GM19324 (cell line): ENCODE data around the gene ZNF618.

ENCODE experiments used
- ATAC-seq: cut with Tn5 transposase; IDR thresholded peaks from one replicate; pipeline ENCODE4 v1.9.1; 2021; ENCODE audit warnings: mild to moderate bottlenecking, moderate library complexity; ENCODE audit not compliant: unreplicated experiment, low FRiP score

ZNF618 gene, protein sequence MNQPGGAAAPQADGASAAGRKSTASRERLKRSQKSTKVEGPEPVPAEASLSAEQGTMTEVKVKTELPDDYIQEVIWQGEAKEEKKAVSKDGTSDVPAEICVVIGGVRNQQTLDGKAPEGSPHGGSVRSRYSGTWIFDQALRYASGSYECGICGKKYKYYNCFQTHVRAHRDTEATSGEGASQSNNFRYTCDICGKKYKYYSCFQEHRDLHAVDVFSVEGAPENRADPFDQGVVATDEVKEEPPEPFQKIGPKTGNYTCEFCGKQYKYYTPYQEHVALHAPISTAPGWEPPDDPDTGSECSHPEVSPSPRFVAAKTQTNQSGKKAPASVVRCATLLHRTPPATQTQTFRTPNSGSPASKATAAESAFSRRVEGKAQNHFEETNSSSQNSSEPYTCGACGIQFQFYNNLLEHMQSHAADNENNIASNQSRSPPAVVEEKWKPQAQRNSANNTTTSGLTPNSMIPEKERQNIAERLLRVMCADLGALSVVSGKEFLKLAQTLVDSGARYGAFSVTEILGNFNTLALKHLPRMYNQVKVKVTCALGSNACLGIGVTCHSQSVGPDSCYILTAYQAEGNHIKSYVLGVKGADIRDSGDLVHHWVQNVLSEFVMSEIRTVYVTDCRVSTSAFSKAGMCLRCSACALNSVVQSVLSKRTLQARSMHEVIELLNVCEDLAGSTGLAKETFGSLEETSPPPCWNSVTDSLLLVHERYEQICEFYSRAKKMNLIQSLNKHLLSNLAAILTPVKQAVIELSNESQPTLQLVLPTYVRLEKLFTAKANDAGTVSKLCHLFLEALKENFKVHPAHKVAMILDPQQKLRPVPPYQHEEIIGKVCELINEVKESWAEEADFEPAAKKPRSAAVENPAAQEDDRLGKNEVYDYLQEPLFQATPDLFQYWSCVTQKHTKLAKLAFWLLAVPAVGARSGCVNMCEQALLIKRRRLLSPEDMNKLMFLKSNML

DNA sequence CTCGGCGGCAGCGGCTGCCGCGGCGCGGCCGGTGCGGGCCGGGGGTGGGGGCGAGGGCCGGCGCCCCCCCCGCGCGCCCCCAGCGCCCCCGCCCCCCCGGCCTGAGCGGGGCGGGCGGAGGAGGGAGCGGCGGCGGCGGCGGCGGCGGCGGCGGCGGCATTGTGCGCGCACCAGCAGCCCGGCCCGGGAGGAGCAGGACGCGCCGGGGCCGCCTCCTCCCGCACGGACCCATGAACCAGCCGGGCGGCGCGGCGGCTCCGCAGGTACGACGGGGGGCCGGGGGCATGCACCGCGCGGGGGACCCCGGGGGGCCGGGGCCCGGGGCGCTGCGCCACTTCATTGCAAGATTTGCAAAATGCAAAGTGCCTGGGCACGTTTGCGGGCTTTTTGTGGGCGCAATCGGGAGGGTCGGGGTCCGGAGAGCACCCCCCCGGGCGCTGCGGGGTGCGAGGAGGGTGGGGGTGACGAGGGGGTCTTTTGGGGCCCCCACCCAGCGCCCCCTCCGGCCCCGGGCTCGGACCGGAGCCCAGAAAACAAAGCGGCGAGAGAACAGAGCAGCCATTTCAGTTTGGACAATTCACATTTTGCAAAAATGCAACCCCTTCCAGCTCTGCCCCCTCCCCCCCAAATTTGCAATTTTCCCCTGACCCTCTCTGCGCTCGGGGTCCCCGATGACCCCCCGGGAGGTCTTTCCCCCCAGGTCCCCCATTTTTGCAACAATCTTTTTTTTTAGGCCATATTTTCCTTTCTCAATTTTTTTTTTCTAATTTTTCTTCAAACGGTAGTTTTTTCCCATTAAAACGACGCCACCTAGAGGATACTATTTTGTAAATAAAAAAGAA, at the start of gene ZNF618:
TSS of gene ZNF618 (plus strand) at position 159 of the 842 bp plus-strand sequence. CDS start at position 231, 72 bp downstream.
- no peak for ATAC-seq

DNA sequence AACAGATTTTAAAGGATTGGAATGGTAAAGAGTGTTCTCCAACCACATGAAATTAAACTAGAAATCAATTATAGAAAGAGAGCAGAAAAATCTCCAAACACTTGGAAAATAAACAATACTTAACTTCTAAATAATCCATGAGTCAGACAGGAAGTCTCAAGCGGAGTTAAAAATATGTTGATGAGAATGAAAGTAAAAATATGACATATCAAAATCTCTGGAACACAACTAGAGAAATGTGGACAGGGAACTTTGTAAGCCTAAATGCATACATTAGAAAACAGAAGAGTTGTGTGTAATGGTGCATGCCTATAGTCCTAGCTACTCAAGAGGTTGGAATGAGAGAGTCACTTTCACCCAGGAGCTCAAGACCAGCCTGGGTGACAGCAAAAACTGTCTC, 47.9 kb upstream of the ZNF618 start:
- ATAC-seq, result no peak

DNA sequence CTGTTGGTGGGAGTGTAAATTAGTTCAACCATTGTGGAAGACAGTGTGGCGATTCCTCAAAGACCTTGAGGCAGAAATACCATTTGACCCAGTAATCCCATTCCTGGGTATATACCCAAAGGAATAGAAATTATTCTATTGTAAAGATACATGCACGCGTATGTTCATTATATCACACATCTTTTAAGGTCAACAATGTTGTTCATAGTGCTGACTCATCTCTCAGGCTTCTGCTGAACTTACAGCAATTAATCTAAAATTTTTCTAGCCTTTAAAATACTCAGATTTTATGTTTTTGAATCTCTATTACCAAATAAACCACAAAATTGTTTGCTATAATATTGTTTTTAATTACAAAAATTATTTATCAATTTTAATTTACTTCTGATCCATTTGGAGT, 38.8 kb upstream of the ZNF618 start:
- ATAC-seq, result no peak

DNA sequence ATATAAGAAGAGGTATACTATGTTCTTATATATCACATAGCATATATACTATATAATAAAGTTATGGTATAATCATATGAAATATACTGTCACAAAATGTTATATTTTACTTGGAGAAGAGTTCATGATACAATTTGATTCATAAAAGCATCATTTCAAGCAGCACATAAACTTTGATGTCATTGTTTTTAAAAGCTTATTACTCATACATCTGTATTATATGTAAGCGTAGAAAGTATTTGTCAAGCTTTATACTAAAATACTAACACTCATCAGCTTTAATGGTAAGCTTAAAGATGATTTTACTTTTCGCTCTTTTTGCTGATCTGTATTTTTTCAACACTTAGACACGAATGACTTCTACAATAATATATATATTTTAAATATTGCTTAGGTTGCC, 34.0 kb upstream of the ZNF618 start:
- no peak for ATAC-seq

DNA sequence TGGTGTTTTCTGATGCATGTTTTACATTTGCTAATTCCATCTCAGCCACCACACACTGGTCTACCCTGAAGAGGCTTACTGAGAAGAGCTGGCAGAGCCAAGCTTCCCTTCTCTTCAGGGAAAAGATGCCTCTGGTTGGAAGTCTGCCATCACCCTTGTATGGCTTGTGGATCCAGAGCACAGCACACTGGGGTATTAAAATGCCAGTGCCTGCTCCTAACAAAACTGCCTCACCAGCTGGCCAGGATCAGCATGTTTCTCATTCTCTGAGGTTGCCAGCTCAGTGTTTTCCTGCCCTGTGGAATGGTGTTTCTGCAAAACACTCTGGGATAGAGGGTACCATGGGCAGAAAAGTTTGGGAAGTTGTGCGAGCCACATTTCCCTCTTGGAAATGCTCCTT, 31.6 kb upstream of the ZNF618 start:
- ATAC-seq, result no peak

DNA sequence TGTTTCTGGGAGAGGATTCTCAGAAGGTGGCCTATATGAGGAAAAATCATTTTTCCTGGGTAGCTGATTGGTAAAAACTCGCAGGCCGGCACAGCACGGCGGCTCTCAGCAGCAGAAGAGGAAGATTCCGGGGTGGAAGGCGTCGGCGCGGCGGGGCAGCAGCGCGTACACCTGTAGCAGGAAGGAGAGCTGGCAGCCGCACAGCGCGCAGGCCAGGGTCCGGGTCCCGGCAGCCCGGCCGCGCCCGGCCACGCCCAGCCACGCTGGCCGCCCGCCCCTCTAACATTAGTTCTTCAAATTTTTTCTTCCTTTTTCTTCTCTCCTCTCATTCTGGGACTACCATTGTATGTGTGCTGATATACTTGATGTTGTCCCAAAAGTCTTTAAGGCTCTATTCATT, 24.8 kb upstream of the ZNF618 start:
- ATAC-seq, result no peak

DNA sequence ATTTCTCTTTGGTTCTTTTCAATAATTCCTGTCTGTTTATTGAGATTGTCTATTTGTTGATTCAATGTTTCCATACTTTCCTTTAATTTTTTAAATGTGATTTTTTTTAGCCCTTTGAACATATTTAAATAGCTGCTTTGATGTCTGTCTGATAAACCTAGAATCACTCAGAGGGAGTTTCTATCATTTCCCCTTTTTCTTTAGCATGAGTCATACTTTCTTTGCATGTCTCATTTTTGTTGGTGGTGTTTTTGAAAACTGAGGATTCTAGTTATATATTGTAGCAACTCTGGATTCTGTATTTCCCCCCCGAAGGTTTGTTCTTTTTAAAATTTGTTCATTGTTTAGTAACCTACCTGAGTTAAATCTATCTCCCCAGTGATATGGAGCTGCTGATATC, 24.2 kb upstream of the ZNF618 start:
- no peak for ATAC-seq

DNA sequence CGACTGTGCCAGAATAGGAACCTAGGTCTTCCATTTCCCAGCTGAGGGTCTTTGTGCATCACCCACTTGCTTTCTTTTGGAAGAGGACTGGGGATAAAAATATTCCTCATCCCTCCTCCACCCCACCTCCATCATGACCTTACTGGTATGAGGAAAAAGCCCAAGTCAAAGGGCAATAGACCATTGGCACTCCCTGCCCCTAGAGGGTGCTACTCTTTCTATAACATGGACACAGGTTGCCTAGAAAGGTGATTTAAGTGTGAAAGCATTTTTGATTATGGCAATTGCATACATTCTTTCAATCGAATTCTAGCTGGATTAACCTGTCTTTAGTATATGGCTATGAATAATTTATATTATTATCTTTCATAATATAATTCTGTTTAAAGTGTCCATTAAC, 22.8 kb upstream of the ZNF618 start:
- ATAC-seq, result no peak

DNA sequence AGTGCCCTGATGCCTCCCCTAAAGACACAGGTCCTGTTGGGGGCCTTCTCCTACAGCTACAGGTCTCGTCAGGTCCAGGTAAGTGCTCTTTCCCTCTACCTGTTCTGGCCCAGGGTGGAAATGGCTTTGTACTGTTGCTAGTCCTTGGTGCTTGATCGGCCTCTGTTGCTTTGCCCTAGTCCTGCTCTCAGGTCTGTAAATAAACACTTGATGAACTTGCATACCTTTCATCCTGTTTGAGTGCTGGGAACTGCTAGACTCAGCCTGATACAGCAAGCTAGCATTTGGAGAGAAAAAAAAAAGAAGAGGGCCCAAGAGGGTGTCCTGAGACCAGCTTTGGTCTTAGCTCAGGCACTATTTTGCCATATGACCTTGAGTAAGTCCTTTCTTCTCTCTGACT, 21.8 kb upstream of the ZNF618 start:
- no peak for ATAC-seq

DNA sequence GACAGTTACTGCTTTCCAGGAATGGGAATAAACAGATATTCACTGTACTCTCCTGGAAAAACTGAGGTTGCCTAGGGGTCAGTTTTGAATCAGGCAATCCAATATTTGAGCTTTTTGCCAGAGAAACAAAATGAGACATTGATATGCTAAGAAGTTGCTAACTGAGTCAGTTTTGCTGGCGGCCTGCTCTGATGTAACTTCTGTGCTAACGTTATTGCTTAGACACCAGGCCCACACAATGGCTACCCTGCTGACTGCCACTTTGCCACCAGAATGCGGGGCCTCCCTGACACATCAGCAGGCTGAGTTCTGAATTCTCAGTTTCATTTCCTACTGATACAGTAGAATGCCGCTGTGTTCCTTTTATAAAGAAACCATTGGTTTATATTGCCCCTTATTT, 18.2 kb upstream of the ZNF618 start:
- peak; percentile 78 for ATAC-seq

DNA sequence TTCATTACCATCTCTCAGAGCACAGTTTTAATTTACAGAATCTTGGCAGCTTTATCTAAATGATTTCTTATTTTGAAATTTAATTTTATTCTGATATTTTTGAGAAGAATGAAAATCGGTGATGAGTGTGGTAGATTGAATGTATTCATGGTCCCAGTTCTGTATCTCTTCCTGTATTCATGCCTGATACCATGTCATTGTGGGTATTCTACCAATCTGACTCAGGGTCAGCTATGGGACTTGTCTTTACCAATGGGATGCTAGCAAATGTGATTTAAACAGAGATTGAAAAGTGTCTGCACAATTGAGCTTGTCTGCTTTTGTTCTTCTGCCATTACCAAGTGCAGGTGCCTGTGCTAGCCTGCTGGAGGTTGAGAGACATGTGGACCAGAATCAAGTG, 17.8 kb upstream of the ZNF618 start:
- ATAC-seq, result no peak

DNA sequence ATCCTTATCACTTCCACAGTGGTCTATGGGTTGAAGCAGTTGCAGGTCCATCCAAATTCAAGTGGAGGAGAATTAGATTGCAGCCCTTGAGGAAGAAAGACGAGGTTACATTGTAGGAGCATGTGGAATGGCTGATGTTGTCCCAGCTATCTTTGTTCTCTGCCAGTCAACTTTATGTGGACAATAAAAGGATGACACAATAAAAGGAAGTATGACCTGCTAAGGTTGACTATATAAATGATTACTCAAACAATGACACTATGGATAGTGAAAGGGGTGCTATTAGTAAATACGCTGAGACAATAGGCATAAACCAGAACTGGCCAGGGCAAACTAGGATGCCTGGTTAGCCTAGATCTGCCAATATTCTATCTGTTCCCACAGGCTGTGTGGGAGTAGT, 12.8 kb upstream of the ZNF618 start:
- ATAC-seq, result no peak

DNA sequence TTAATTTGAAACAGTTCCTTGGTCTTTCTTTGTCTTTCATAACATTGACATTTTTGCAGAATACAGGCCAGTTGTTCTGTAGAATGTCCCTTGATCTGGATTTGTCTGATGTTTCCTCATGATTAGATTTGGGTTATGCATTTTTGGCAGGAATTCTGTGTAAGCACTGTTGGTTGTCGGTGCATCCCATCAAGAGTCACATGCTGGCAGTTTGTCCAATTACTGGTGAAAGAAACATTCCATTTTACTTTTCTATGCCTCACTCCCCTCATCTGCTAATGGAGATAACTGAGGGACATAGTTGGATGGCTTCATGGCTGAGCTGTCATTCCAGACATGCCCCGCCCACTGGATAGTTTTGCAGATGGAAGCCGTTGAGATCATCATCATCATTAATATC, 7.6 kb upstream of the ZNF618 start:
- no peak for ATAC-seq

DNA sequence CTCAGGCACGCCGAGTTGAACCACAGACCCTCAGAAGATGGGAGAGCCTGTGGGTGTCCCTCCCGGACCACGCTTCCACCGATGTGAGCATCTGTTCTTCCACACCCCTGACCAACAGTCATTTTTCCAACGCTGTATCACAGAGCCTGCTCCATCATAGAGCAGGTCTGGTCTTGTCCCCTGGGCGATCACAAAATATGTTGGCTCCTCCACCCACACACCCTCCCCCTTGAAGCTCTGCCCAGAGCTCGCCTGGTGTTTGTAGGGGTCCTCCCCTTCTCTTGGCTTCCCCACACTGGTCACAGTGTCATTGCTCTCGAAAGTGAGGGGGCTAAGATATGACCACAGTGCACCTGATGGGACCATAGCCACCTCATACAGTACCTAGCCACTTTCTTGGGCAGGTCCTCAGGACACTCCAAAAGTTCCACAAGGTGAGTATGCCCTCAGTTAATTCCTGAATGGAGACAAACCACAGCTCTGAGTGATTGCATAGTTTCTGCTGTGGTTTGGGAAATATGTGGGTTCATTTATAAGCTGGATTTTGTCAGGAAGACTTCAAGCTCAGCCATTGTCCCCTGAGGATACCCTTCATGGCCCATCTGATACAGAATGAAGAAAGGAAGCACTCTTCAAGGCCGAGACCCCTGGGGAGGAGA, 3.5 kb upstream of the ZNF618 start:
- no peak for ATAC-seq

DNA sequence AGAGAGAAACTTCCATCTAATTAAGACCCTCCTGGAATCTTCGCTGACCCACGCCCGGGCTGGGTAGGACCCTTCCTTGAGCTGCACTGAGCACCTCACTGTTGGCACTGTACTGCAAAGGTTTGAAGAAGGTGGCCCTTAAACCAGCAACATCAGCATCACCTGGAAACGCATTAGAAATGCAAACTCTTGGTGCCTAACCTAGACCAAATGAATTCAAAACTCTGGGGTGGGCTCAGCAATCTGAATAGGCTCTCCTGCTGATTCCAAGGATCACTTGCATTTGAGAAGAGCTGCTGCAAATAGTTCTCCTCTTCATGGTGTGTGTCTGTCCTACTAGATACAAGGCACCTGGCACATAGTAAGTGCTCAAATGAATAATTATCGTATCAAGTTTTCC, 2.7 kb upstream of the ZNF618 start:
- ATAC-seq, result no peak

DNA sequence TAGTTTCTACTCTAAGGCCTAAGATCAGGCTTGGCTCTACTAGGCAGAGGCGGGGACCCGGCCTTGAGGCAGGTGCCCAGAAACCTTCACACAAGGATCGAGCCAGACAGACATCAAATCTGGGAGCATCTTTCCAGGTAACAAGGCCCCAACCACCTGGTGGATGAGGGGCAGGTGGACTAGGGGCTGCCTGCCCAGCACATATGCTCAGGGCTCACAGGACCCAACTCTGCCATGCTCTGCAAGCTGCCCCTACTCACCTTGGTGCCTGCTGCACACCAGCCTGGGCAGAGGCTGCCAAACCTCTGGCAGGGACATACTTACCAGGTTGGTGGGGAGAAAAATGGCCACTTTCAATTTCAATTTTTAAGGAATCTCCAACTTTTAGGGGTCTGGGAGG, 2.2 kb upstream of the ZNF618 start:
- ATAC-seq, result no peak

DNA sequence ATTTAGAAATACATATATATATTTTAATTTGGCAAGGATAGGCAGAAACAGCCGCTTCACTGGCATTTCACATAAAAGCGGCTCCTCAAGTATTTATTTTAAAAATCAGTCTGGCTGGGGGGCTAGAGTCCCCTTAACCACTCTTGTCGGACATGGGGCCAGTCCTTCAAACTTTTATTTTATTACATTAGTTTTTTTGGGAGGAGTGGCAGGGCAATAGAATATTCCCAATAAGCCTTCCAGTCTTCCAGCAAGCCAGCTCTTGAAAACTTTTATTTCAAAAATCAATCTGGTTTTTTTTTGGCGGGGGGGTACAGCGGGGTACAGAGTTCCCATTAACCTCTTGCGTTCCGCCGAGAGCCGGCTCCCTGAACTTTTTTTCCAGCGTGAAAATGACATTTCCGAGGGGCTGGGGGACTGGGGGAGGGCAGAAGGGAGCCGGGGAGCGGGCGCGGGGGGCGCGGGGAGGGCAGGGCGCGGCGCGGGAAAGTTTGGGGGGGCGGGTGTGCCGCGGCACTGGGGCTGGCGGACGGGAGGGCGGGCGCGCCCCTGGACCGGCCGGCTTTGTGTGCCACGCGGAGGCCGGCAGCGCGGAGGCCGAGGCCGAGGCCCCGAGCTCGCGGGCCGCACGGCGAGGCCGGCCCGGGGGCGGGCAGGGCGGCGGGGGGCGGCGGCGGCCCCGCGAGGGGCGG, 504 bp upstream of the ZNF618 start:
- ATAC-seq, result no peak

DNA sequence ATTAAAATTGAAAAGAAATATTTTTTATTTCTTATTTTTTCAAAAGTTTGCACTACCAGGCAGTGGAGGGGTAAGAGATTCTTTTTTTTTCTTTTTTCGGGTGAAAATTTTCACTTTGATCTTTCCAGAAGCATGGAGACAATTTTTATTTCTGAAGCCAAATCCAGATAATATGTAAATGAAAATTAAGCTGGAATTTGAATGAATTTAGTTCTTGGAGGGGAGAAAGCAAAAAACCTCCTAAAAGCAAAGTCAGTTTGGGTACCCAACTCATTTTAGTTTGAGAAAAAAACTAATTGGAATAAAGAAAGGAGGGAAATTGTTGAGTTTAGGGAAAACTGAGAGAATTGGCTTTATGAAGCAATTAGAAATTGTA, 872 bp downstream of the ZNF618 start:
- no peak for ATAC-seq

DNA sequence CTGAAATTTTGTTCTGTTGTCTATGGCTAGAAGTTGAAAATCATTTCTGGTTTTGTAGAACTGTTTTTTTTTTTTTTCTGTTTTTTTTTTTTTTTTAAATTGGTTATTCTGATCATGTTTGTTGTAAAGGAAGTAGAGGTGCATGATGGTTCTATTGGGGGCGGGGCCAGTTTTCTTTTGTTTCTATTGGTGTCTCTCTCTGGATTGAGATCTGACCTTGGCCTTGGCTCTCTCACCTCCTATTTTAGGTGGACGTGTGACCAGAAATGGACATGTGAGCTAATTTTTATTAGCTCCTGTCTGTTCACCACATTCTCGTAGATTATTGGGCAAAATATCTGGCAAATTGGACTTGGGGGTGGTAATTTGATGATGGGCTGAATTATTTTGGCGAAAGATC, 3.2 kb downstream of the ZNF618 start:
- ATAC-seq, result no peak

DNA sequence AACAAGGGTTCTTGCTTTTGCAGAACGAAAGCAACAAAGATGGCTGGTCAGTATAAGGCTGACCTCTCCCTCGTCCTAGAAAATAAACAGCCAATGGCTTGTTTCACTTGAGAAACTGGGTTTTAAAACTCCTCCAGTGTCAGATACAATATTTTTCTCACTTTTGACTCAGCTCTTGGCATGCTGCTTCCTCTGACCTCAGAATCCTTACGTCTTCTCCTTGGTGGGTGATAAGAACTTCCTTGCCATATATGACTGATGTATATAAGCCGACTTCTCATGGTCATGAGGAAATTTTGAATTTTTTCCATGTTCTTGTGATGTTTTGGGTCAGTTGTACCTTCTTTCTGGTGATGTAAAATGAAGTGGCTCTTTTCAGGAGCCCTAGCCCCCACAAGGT, 3.8 kb downstream of the ZNF618 start:
- no peak for ATAC-seq
